Activated T-cell treated with anti-CD3 and anti-CD28 coated beads for 24 hours (primary cell): ENCODE results near the gene KIAA1217.

Source experiments
- DNase-seq: peaks from one replicate; pipeline ENCODE4 v3.0.0-alpha.2; 2020; ENCODE audit warnings: low read depth

KIAA1217 gene

GRCh38 chr10:24374134-24374915 lies 165.4 kb downstream of the KIAA1217 start:
- no peak for DNase-seq

DNA sequence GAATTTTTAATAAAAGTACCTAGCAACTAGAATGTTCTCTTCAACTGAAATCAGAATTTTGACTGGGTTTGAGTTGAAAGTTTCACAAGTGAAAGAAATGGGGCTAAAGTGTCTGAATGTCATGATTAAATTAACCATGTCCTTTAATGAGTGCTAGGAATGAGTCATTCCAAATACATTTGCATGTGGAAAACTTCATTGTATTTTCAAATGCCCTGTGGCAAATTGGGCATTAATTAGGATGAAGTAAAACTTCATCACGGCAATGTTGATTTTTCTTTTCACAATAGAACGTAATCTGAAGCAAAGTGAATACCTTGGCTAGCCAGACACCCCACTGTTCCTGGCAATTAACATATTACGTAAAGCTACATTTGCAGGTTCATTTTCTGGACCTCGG lies 166.6 kb downstream of the KIAA1217 start:
- no peak for DNase-seq

DNA sequence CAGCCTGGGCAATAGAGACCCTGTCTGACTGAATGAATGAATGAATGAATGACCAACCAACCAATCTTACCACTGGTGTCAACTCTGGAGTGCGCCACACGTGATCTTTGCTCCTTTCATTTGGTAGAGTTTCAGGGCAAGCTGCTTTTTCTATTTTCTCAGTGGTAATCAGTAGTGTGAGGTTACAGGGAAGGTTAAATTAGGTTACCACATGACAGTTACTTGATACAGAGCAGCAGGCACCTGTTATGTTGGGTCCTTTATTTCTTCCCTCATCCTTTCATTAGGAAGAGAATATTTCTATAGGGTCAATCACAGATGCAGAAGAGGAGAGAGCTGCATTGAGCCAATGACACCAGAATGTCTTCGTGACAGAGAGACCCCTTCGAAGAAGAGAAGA lies 167.8 kb downstream of the KIAA1217 start:
- no peak for DNase-seq

- no peak for DNase-seq
These were observed 169.4 kb downstream of the KIAA1217 start for GRCh38 chr10:24378126-24378920.

DNA sequence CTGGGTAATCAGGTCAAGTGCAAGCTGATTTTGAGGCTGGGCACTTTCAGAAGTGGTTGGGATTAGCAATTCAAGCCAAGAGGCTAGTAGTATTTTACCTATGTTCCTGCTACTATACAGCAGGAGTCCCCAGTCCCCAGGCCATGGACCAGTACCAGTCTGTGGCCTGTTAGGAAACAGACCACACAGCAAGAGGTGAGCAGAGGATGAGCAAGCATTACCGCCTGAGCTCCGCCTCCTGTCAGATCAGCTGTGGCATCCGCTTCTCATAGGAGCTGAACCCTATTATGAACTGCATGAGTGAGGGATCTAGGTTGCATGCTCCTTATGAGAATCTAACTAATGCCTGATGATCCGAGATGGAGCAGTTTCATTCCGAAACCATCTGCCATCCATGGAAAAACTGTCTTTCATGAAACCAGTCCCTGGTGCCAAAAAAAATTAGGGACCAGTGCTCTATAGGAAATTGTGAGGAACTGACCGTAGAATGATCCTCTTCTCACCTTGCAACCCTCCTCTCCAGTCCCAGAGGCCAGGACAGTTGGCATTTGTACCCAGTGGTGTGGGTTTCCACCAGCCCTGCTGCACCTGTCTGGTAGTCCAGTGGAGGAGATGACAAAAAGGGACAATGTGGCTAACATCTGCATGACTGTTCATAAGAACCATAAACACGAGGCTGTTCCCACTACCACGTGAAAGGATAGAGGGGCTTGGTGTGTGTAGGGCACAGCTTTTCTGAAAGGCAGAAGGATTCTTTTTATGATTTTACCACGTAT lies 172.5 kb downstream of the KIAA1217 start:
- DNase-seq: no peak

DNA sequence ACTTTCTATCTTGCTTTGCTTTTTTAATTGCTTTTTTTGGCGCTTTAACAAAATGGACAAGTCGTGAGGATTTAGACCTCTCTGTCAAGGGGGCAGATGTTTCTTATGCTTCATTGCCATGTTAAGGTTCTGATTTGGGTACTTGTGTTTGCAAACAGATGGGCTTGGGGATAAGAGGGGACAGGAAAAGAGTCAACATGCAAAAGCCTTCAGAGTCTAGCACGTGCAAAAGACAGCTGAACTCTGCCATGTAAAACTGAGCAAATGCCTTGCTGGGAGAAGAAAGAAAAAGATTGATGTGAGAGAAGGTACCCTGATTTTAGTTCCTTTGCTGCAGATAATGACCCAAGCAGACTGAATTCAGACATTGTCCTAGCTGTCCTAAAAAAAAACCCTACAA lies 173.1 kb downstream of the KIAA1217 start:
- DNase-seq: no peak

DNA sequence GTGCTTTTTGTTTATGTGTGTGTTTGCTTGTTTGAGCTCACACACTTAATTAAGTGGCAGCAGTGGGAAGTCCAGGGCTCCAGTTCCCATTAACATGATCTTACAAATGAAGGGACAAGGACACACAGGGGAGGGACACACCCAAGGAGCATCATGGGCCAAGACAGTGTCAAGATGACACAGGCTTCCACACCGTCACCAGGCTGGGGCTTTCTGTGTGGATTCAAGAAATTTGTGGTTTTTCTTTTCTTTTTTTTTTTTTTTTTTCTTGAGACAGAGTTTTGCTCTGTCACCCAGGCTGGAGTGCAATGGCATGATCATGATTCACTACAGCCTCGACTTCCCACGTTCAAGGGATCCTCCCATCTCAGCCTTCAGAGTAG lies 173.6 kb downstream of the KIAA1217 start:
- no peak for DNase-seq

GRCh38 chr10:24382979-24383663 lies 174.2 kb downstream of the KIAA1217 start:
- DNase-seq: no peak

DNA sequence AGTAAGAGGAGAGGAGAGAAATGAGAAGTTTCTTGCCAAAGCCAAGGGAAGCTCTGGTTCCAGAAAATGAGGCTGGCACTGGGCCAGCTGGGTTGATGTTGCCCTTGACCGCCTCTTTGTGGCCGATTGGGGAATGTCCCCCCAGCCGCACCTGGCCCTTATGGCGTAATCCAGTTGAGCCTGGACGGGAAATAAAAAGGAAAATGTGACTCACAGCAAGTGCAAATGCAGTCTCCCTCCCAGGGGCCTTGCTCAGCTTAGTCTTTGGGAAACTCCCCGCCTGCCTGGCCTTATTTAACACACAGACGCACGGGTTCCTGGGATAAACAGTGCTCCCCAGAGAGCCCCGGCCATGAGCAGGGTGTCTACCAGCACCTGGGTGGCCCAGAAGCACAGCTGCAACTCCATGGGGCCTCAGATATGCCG lies 174.8 kb downstream of the KIAA1217 start:
- no peak for DNase-seq

DNA sequence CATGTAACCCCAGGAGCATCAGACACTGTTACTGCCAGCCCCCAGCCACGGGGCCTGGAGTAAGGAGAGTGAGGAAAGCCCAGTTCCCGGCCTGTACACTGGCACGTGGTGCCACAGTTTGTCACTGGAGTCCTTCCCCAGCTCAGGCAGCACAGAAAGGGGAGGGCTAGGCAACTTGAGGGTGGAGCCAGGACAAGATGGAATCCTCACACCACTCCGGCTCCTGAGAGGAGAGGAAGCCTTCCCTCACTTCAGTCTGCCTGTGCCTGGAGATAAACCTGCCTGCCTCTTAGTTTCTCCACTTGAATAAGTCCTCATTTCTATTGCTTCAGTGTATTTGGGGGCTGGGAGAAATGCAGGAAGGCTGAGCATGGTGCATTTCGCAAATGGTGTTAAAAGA lies 176.0 kb downstream of the KIAA1217 start:
- DNase-seq: no peak

DNA sequence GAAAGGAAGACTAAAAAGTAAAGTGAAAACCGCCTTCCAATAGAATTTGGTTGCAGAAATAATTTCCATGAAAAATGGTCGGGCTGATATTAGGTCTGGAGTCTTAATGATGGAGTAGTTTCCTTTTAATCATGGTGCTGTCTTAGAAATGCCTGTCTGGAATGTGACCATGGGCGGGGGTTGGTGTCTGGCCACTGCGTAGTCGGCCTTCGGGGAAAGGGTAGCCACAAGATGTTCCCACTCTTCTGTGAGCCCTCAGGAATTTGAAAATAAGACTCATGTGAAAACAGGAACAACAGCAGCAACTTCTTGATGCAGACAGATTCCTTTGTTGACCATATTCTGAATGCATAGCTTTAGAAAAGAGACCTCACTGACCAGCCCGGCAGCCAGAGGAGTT lies 176.8 kb downstream of the KIAA1217 start:
- no peak for DNase-seq

DNA sequence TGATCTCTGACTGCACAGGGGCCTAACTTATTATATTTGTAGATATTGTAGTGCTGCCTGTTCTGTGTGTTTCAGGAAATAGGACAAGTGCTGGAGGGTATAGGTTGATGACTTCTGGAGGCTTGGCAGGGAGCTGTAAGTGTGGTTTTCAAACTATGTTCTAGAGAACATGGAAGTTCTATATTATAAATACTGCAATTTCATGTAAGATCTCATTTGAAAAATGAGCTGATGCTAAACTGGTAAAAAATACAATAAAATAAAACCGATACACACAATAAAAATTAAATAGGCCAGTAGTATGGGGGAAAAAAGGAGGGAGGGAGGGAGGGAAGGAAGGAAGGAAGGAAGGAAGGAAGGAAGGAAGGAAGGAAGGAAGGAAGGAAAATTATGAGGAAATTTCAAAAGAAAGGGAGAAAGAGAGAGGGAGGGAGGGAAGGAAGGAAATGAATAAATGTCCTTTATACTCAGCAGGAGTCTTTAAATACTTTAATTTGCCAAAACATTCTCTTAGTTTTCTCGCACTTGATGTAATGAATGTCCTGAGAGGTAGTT lies 181.3 kb downstream of the KIAA1217 start:
- no peak for DNase-seq

DNA sequence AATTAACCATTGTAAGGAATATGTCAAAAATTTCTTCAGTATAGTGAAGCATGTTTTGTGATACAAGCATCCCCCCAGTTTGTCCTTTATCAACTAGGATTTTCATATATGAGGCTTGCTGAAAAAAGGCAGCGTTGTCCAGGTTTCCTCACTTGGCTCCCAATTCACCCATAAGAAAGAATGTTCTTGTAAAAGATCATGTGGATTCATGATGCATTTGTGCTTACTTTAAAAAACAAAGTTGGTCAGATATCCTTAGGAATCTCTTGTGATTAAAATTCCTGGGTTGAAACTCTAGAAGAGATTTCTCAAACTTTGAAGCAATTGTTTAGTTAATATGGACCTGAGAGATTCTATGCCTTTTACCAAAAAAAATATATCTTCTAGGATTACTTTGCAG lies 181.8 kb downstream of the KIAA1217 start:
- no peak for DNase-seq

GRCh38 chr10:24393201-24393600 lies 184.3 kb downstream of the KIAA1217 start:
- DNase-seq: no peak

DNA sequence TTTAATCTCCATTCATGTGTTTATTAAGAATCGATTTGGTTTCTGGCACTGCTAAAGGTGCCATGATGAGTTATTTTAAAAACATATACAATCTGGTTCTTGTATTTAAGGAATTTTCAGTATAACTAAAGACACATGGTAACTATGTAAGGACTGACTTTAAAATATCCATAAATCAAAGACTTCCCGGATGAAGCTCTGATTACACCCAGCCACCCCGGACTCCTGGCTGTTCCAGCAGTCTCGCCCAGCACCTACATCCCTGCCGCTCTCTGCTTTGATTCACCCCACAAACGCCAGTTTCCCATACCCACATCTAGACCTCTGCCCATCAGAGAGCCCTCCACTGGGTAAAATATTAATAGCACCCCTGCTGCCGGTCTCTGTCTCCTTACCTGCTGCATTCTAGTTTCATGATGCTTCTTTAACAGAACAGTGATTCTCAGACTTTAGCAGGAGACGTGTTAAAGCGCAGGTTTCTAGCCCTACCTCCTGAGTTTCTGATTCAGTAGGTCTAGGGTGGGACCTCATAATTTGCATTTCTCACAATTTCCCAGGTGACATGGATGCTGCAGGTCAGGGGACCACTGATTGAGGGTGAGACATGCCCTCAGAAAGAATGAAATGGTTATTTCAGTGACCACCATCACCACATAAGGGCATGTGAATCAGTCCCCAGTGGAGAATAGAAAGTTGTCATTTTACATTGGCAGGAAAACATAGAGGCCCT lies 185.7 kb downstream of the KIAA1217 start:
- DNase-seq: no peak

- DNase-seq: no peak
These were observed 187.5 kb downstream of the KIAA1217 start for GRCh38 chr10:24396396-24396795.

DNA sequence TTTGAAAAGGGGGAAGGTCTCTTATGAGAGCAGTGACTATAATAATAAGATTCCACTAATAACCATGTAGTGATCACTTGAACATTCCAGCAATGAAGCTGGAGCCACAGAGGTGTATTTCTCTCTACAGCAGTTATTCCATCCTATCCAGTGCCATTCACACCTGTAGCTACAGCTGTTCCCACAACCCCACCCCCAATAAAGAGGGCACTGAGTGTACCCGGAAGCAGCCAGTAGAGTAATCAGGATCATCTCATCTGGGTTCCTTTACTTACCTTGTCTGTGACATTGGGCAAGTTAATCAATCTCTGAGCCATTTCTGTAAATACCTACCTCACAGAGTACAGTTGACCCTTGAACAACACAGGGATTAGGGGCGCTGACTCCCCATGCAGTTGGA lies 188.7 kb downstream of the KIAA1217 start:
- DNase-seq: no peak

- DNase-seq: no peak
These were observed 195.6 kb downstream of the KIAA1217 start for GRCh38 chr10:24404567-24404966.

GRCh38 chr10:24405635-24406034 lies 196.7 kb downstream of the KIAA1217 start:
- DNase-seq: no peak

DNA sequence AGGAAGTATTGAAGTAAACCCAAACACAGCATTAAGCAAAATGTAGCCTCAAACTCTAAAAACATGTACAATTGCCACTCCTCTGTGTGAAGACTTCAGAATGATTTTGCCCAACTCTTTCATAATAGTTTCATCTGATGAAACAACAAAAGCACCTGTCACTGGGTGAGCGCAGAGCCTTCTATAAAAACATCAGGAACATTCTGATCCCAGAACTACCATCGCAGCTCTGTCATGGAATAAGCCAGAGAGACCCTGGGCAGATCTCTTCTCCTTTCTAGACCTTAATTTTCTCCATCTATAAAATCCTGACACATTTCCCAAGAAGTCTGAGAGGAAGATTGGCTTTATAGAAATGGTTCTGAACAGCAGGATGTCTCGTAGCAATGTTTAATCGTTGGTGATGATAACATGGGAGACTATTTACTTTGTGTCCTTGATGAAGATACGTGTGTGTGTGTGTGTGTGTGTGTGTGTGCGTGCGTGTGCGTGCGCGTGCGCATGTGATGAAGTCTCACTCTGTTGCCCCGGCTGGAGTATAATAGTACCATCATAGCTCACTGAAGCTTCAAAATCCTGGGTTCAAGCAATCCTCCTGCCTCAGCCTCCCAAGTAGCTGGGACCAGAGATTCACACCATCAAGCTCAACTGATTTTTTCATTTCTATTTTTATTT lies 198.0 kb downstream of the KIAA1217 start:
- no peak for DNase-seq

DNA sequence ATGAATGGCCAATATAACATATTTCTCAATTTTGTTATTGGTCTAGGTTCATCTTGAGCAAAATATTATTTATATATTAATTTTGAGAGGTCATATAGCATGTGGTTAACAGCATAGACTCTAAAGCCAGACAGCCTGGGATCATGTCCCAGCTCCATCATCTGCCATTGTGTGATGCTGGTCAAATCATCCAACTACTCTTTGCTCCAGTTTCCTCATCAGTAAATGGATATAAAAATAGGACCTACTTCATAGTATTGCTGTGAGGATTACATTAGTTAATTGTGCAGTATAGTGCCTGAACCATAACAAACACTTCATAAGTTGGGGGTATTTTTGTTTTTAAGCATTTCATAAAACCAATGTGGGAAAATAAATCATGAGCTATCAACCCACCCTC lies 199.0 kb downstream of the KIAA1217 start:
- no peak for DNase-seq
